Stimulated activated CD4-positive, alpha-beta T cell treated with anti-CD3 and anti-CD28 coated beads, Interleukin-15, amount 100 ng/mL, for 48 hours (primary cell): Measurements from ENCODE around the gene SPEM3.
"Not testable (repeated sequence)": the region's sequence is repeated elsewhere in the genome, so short reads cannot be mapped to it uniquely, and the experiment has no call there.

Experiments used
- DNase-seq, 2 donors: peaks; one replicate each; pipeline ENCODE4 v3.0.0-alpha.2; 2020; ENCODE audit warnings: low read depth in 2 of 2

SPEM3 gene

GRCh38 chr17:7442142-7442541, 13.5 kb downstream of the SPEM3 start:
- no peak for DNase-seq

- no peak for DNase-seq
Observed at GRCh38 chr17:7443499-7444485, 15.1 kb downstream of the SPEM3 start.

GRCh38 chr17:7444682-7445618, 16.3 kb downstream of the SPEM3 start, which contains the start of gene CHRNB1:
Gene CHRNB1 (plus strand): TSS chr17:7445061. CDS start chr17:7445128, 67 bp downstream.
- DNase-seq = no peak

- DNase-seq = no peak
Observed at GRCh38 chr17:7445619-7445968, 16.9 kb downstream of the SPEM3 start.

GRCh38 chr17:7448461-7448860, 19.8 kb downstream of the SPEM3 start:
- DNase-seq = no peak

GRCh38 chr17:7459961-7460545, 31.4 kb downstream of the SPEM3 start:
- DNase-seq = no peak

- no peak for DNase-seq
Observed at GRCh38 chr17:7460850-7461660, 32.4 kb downstream of the SPEM3 start.

GRCh38 chr17:7462474-7463371, 34.1 kb downstream of the SPEM3 start:
- DNase-seq = no peak

- no peak for DNase-seq
Observed at GRCh38 chr17:7463372-7463846, 34.8 kb downstream of the SPEM3 start.

GRCh38 chr17:7464081-7464480, 35.4 kb downstream of the SPEM3 start:
- no peak for DNase-seq

GRCh38 chr17:7465597-7466275, 37.1 kb downstream of the SPEM3 start:
- DNase-seq = no peak

- no peak for DNase-seq
Observed at GRCh38 chr17:7466318-7466638, 37.6 kb downstream of the SPEM3 start.

GRCh38 chr17:7466639-7467341, 38.1 kb downstream of the SPEM3 start:
- DNase-seq = no peak

- no peak for DNase-seq
Observed at GRCh38 chr17:7467498-7467897, 38.8 kb downstream of the SPEM3 start.

GRCh38 chr17:7468290-7468689, 39.6 kb downstream of the SPEM3 start:
- no peak for DNase-seq

GRCh38 chr17:7468804-7469389, 40.2 kb downstream of the SPEM3 start:
- no peak for DNase-seq

- DNase-seq = not testable (repeated sequence)
Observed at GRCh38 chr17:7469843-7470242, 41.2 kb downstream of the SPEM3 start.

- not testable (repeated sequence) for DNase-seq
Observed at GRCh38 chr17:7470457-7470973, 41.9 kb downstream of the SPEM3 start.
